HL-60/S4 (cell line): ENCODE results near the gene SAPCD1.
"Not testable (repeated sequence)": the region's sequence is repeated elsewhere in the genome, so short reads cannot be mapped to it uniquely, and the experiment has no call there.

ENCODE experiments used
- in situ Hi-C: fragments of 300-500 bp; cut with MboI; formaldehyde crosslinking; loops from 2 replicates; pipeline ENCODE4 v1.14.3; 2022; ENCODE audit warnings: low sequenced_read_pairs

SAPCD1 gene

DNA sequence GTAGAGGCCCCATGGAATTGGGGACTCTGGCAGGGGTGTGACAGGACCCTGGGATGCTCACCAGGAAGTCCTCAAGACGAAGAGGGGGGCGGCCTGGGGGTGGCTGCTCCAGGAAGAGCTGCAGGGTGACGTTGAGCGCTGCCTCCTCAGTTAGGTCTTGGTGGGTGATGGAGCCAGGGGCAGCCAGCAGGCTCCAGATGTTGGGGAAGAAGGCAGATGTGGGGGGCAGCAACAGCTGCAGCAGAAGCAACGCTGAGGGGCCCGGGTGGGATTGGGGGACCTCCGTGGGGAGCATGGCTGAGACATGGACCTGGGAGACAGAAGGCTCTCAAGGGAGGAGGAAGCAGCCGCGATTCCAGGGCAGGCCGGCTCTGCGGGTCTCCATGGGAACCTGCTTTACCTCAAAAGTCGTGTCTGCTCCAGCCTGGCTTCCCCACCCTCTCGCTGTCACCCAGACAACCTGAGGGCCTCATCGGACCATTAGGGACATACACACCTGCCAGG is 14.1 kb downstream of the SAPCD1 start:
- in situ Hi-C loops = no loop called here

DNA sequence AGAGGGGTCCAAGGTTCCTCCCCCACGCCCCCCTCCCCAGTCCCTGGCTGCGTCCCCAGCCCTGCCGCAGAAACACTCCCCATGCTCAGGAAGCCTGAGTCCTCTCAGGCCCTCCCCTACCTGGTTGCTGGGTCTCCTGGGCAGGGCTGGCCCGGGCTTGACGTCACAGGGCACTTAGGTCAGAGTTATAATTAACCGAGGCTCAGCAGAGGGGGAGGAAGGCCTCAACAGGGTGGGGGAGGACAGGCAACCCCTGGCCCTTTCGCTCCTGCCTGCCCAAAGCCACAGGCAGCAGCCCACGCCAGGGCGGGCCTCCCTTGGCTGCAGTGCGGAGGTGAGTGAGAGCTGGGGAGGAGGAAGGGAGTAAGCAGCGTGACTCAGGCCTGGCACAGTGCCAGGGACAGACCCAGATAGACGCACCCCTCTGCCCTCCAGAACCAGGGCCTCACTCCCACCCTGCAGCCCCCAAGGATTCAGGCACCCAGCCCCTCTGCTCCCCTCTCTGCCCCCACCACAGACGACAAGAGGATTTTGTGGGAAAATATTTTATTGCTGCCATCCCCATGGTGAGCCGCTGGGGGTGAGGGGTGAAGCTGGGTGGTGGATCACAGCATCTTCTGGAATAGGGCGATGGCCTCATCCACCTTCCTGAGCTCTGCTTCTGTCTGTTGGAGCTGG is 14.7 kb downstream of the SAPCD1 start, which contains the start of gene VWA7:
Gene VWA7 (minus strand): TSS at position 340 of the 678 bp plus-strand sequence. CDS start 549 bp downstream, outside the sequence.
- in situ Hi-C loops = no loop called here

DNA sequence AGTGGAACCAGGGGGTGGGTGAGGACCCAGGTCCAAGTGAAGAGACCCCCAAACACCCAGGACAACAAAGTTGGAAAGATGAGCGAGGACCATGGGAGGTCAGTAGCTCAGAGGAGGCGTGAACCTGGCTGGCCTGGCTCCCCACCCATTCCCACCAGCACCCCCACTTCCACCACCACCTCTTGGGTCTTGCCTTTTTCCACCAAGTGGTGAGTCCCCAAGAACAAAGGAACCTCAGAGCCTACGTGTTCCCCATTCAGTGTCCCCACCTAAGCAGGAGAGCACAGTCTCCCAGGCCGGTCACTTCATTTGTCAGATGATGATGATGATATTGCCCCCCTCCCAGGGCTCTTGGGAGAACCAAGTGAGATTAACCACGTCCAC is 15.2 kb downstream of the SAPCD1 start:
- in situ Hi-C loops = no loop called here

- in situ Hi-C loops = no loop called here
Measured at GRCh38 chr6:31778193-31778592, 15.7 kb downstream of the SAPCD1 start.

DNA sequence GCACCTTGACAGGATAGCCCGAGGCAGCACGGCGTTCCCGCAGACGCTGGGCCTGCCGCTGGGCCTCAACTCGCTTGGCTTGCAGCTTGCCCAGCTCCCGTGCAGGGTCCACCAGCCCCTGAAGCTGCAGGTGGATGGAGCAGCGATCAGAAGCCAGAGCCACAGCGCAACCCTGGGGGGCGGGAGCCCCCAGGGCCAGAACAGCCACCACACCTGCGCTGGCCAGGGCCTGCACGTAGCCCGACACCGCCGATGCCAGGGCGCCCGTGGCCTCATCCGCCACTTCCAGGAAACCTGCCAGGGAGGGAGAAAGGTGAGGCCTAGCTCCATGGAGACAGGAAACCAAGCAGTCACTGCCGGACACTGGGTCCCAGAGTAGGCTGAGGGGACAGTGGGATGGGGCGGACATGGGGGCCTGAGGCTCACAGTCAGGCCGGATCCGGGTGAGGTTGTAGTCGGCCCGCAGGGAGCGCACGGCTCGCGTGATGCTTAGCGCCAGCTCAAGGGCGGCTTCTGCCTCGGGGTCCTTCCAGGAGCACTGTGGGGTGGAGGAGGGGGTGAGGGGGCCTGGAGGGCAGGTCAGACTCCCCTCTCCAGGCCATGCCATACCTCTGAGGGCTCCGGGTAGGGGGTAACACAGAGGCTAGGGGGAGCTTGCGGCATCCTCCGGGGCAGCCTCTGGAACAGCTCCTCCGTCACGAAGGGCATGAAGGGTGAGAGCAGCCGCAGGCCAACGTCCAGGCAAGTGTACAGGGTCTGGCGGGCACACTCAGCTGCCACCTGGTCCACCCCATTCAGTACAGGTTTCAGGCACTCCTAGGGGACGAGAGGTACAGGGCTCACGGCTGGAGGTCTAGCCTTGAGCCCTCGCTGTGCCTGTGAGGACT is 16.8 kb downstream of the SAPCD1 start:
- in situ Hi-C loops = no loop called here

- in situ Hi-C loops = no loop called here
Measured at GRCh38 chr6:31779908-31780307, 17.5 kb downstream of the SAPCD1 start.

DNA sequence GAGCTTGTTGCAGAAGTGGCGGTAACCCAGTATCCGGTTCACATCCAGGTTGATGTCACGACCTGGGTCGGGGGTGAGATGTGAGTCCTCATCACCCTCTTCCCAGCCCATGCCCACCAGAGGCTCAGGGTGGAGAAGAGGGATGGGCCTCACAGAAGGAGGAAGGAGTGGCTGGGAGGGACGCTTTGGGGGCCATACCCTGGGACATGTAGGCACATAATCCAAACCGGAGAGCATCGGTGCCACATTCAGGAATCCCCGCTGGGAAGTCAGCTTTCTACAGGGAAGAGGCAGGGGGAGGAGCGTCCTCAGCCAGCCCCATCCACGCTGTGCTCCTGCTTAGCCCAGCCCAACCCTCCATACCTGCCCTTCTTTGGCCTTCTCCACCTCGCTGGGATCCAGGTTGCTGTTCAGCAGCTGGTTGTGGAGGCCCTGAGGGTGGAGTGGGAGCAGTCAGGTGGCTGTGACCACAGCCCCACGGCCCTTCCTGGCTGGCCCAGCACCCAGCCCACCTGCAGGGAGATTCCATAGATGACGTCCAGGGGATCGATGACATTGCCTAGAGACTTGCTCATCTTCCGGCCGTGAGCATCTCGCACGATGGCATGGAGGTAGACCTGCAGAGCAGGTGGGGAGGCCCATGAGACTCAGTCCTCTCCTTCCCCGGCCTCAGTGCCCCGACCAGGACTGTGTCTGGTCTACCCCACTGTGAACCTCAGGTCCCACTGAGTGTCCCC is 18.2 kb downstream of the SAPCD1 start:
- in situ Hi-C loops = no loop called here

DNA sequence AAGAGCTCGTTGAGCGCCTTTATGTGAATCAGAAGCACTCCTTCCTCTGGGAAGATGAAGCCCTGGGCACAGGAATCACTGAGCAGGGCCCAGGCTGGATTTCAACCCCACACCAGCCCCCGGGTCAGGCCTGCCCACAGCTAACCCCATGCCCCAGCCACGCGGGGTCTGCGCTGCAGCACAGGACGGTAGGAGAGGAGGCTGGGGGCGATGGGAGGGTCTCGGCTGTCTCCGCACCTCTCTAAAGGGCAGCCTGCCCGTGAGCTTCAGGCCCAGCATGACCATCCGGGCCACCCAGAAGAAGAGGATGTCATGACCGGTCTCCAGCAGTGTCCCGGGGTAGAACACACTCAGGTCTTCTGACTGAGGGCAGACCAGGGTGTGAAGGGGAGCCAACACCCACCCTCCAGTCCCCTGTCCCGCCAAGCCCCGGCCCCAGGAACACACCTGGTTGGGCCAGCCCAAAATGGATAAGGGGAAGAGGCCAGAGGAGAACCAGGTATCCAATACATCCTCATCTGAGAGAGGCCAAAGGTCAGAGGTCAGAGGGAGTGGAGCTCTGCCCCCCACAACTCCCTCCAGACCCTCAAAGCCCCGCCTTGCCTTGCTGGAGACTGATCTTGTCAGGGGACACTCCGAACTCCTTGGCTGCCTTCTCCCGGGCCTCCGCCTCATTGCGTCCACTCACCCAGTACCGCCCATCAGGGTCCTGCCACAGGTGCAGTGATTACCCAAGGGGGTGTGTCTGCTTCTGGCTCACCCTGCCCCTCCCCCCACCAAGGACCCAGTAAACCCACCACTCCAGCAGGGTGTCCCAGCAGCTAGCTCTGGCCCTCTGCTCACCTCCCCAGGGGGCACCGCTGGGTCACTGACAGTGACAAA is 19.0 kb downstream of the SAPCD1 start:
- in situ Hi-C loops = no loop called here

DNA sequence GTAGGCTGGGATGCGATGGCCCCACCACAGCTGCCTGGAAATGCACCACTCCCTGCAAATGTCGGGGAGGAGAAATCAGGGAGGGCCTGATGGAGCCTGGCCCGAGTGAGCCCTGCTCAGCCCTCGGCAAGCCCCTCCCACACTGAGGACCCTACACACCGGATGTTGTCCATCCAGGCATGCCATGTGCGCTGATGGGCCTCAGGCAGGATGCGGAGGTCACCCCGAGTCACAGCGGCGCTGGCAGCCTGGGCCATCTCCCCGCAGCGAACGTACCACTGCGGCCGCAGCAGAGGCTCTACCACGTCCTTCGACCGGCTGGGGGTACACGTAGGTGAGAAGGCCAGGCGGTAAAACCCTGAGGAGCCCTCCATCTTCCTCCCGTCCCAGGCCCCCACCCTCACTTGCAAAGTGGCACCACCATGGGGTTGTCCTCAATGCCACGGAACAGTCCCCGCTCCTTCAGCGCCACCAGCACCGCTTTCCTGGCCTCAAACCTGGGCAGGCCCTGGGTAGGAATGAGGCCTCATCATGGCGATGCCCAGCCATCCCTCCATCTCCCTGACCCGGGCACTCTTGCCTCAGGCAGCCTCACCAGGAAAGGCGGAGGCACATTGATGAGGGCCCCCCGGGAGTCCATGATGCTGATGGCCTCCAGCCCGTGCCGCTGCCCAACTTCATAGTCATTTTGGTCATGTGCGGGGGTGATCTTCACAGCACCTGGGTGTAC is 19.8 kb downstream of the SAPCD1 start:
- in situ Hi-C loops = no loop called here

DNA sequence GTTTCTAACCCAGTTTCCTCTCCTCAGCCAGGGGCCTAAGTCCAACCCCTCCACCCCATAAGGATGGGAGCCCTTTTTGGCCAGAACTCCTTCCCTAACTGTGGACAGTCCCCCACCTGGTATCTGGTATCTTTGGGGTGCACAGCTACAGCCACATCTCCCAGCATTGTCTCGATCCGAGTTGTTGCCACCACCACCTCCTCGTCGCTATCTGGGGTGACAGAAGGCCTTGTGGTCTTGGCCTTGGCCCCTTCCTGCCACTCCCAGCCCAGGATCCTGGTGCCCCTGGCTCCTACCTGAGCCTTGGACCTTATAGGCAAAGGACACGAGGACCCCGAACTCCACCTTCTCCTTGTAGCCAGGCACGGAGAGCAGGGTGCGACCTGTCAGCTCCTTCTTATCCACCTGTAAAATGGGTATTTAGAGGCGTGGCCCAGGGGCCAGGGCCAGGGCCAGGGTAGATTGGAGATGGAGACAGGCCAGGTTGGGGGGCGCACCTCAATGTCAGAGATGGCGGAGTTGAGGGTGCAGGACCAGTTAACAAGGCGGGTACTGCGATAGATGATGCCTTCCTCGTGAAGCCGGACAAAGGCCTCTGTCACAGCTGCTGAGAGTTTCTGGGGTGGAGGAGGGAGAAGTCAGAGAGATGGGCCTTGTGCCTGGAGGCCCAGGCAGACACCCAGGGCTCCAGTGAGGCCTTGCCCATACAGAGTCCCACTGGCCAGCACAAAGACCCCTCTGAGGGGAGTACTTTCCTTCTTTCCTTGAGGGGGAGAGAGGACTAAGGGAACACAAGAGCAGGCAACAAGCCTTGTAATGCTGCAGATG is 21.9 kb downstream of the SAPCD1 start:
- in situ Hi-C loops = no loop called here

DNA sequence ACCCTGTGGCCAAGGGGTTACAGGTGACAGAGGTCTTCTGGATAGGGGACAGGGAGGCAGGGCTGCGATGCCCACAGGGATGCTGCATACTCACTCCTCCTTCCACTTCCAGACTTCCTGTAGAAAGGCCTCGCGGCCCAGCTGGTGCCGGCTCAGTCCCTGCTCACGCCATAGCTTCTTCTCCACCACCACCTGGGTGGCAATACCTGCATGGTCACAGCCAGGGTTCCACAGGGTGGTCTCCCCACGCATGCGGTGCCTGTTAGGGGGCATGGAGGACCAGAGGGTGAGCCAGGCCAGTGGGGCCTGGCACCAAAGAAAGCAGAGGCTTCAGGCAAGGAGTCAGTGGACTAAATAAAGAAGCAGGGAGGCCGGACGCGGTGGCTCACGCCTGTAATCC is 23.0 kb downstream of the SAPCD1 start:
- in situ Hi-C loops = no loop called here

- in situ Hi-C loops = no loop called here
Measured at GRCh38 chr6:31791324-31792089, 29.1 kb downstream of the SAPCD1 start.

DNA sequence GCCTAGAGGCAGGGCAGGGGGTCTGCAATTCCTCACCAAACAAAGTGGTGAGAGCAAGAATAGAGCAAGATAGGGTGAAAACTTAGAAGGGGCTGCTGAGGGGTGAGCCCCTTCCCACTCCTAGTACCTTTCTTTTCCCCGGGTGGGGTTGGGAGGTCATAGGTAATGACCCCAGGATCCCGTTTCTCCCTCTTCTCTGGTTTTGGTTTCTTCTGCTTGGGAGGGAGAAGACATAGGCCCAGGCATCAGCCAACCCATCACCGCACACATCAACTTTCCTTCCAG is 29.6 kb downstream of the SAPCD1 start:
- in situ Hi-C loops = no loop called here

DNA sequence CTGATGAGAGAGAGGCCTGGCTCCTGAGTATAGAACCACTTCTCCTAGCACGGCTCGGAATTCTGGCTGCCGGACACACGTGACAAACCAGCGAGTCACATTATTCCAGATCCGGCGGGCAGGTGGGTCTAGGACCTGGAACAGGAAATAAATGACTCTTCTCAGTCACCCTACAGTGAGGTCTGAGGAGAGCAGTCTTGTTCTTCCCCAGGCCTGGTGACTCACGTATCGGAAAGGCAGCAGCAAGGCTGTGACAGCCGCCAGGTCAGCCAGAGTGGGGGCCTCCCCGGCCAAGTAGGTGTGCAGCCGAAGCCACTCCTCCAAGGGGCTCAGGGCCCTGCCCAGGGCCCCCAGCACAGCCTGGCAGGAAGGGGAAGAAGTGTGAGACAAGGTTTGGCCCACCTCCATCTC is 30.3 kb downstream of the SAPCD1 start:
- in situ Hi-C loops = no loop called here

DNA sequence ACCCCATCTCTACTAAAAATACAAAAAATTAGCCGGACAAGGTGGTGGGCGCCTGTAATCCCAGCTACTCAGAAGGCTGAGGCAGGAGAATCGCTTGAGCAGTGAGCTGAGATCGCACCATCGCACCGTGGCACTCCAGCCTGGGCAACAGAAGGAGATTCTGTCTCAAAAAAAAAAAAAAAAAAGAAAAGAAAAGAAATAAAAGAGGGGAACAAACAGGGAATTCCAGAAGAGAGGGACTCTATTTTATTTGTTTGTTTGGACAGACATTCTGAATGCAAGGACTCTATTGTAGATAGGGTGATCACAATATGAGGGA is 31.4 kb downstream of the SAPCD1 start:
- in situ Hi-C loops = not testable (repeated sequence)

- in situ Hi-C loops = no loop called here
Measured at GRCh38 chr6:31794294-31794865, 31.9 kb downstream of the SAPCD1 start.

- in situ Hi-C loops = no loop called here
Measured at GRCh38 chr6:31794866-31795615, 32.6 kb downstream of the SAPCD1 start.
